GM10266 (cell line): ENCODE measurements around the gene DCTN3.

ENCODE experiments used
- DNase-seq: peaks from one replicate; pipeline ENCODE4 v3.0.0; 2012; ENCODE audit errors: extremely low spot score
- TF ChIP-seq, protein P1 (sequence below): IDR thresholded peaks from 2 replicates; pipeline ENCODE4 v1.5.1; 2012; ENCODE audit warnings: mild to moderate bottlenecking, low read depth; ENCODE audit not compliant: control insufficient read depth, insufficient read depth; ENCODE audit errors: missing control alignments

DCTN3 gene

GRCh38 chr9:34635556-34635955, 15.3 kb upstream of the DCTN3 start:
- DNase-seq: no peak
- TF ChIP-seq, protein P1, sequence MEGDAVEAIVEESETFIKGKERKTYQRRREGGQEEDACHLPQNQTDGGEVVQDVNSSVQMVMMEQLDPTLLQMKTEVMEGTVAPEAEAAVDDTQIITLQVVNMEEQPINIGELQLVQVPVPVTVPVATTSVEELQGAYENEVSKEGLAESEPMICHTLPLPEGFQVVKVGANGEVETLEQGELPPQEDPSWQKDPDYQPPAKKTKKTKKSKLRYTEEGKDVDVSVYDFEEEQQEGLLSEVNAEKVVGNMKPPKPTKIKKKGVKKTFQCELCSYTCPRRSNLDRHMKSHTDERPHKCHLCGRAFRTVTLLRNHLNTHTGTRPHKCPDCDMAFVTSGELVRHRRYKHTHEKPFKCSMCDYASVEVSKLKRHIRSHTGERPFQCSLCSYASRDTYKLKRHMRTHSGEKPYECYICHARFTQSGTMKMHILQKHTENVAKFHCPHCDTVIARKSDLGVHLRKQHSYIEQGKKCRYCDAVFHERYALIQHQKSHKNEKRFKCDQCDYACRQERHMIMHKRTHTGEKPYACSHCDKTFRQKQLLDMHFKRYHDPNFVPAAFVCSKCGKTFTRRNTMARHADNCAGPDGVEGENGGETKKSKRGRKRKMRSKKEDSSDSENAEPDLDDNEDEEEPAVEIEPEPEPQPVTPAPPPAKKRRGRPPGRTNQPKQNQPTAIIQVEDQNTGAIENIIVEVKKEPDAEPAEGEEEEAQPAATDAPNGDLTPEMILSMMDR: no peak

DNA sequence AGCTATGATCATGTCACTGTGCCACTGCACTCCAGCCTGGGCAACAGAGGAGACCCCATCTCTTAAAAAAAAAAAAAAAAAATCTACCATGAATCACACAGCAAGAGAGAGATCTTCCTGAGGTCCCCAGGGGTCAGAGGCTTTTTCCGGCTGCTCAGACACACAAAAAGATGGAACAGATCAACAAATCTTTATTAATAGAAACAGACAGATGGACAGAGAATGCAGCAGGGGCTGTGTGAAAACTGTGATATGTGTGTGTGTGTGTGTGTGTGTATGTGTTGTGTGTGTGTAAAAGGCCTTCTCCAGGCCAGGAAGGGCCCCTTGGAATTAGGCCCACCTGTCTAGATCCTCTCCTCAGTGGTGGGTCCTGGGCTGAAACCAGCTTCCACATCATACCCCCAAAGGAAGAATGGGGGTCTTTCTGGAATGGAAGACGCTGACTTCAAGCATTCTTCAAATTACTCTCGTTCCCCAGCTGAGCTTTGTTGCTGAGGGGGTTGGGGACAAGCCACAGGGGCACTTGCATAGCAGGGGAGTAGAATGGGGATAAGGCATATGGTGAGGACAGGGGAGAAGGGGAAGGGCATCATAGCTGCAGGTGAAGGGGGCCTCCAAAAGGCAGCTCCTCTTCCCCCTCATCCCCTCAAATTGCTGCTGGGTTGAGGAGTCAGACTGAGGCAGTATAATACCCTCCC, 14.4 kb upstream of the DCTN3 start:
- TF ChIP-seq, protein P1: no peak
- no peak for DNase-seq

GRCh38 chr9:34633851-34634550, 13.7 kb upstream of the DCTN3 start:
- DNase-seq: peak; percentile 85
- TF ChIP-seq, protein P1: peak; percentile 93

GRCh38 chr9:34633166-34633565, 12.9 kb upstream of the DCTN3 start:
- TF ChIP-seq, protein P1: no peak
- DNase-seq: no peak

DNA sequence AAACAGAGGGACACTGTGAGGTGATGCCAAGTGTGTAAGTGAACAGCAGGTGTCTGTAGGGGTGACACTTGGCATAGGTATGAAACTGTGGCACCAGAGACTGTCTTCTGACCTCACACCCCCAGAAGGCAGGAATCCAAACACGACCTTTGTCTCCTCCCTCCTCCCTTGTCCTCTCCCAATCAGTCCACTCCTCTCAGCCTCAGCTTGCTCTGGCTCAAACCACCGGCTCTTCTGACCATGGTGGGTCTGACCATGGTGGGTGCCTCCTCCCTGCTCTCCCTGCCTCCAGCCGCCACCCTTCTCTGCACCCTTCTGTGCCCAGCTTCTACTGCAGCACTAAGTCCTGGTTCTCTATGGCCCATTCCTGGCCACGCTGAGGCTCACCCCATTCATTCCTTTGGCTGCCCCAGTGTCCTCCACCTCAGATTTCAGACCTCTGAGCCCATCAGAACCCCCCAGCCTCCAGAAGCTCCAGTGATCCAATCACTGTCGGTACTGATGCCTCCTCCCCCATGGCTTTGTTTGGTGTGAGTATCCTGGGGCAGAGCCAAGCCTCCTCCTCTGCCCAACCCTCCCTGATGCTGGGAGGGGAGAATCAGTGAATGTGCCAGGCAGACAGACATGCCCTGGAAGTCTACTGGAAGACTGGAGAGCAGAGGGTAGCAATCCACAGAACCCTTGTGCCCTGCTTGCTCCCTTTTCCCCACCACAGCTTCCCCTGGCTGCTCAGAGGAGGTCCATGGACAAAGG, 10.3 kb upstream of the DCTN3 start:
- no peak for DNase-seq
- TF ChIP-seq, protein P1: no peak

DNA sequence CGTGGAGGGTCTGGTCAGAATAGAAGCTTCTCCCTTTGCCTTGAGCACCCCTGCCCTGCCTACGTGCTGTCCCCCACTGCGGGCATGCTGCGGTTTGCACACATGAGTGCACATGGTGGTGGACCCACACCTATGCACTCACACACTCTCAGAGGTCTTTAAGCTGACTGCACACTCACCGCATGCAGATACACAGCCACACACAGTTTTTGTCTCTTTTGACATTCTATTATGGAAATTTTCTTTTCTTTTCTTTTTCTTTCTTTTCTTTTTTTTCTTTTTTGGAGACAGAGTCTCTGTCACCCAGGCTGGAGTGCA, 9.2 kb upstream of the DCTN3 start:
- TF ChIP-seq, protein P1: no peak
- no peak for DNase-seq
